CD4-positive, alpha-beta memory T cell (primary cell): ENCODE measurements around the gene ZBTB18. TPM values are rescaled to one million over a fixed set of nuclear protein-coding genes. Genes with fewer than 3 reads are reported as not detected.

ENCODE experiments used
- polyA plus RNA-seq, 2 donors: library from polyadenylated mRNA; unstranded; fragments of 300-500 nt; fragmentation: Illumina TruSeq; gene quantifications; one replicate each; pipeline ENCODE4 v1.2.3, GENCODE V29; 2021
- total RNA-seq, 2 experiments: library from RNA; stranded (reverse); gene quantifications; one replicate each; pipeline ENCODE4 v1.2.3, GENCODE V29; 2021

Gene ZBTB18
- total and polyA plus RNA-seq, 4 experiments from 2014 or later, result 1.5 to 65.3 (median 32.4) TPM

Other genes with a start within 250 kb of the ZBTB18 start
- 100 to 1,000 TPM; 149 to 152 TPM for gene AKT3, start 201.0 kb upstream of the ZBTB18 start, total RNA-seq
- 1 to 10 TPM in 1 of 2 donors, under 1 TPM in 1; 0.56 to 5.1 TPM for gene AKT3, start 201.0 kb upstream of the ZBTB18 start, polyA plus RNA-seq